ENCODE data around the gene MEIOSIN.

Gene MEIOSIN

GRCh38 chr19:45710356-45711130 is 22.7 kb upstream of the MEIOSIN start (continued):
- TF ChIP-seq ZNF362 (tag by site-specific recombination; IDR thresholded peaks at IDR 0.05): 0 out of 2 replicates have a peak, but pooled peaks have one; percentile 6

- ChIA-PET POLR2A (interaction anchor here (0.6 to 1.5 kb wide), 2 partner anchors 19 to 41 kb away, joined by 3 to 4 read pairs; partner anchors contain the start of gene FBXO46), CTCF (interaction anchor here (7.7 kb wide), 1 partner anchor 19 kb away, joined by 64 read pairs; the partner anchor contains the start of genes QPCTL and SNRPD2)
- Histone ChIP-seq H3K36me3 (ENCODE audit: control insufficient read depth in 2 of 2, insufficient read depth in 1 of 2, low read length in 2 of 2) (peaks cover 6 to 28% of the 10 kb centered on the region in 2 experiments; a peak in 2 of 3 replicates), H3K27ac (ENCODE audit: extremely low read depth, low read depth, low read length) (no peak overlapping the region), H3K4me1 (ENCODE audit: control insufficient read depth, insufficient read depth, low read length) (peaks cover 11% of the 10 kb centered on the region), H3K9me3 (ENCODE audit: control insufficient read depth, insufficient read depth, low read depth, low read length) (no peaks in the 10 kb centered on the region), H3K4me3 (ENCODE audit: low read depth, low read length) (no peak overlapping the region)
- TF ChIP-seq, protein P1, sequence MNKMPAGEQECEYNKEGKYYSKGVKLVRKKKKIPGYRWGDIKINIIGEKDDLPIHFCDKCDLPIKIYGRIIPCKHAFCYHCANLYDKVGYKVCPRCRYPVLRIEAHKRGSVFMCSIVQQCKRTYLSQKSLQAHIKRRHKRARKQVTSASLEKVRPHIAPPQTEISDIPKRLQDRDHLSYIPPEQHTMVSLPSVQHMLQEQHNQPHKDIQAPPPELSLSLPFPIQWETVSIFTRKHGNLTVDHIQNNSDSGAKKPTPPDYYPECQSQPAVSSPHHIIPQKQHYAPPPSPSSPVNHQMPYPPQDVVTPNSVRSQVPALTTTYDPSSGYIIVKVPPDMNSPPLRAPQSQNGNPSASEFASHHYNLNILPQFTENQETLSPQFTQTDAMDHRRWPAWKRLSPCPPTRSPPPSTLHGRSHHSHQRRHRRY (tag by site-specific recombination; IDR thresholded peaks at IDR 0.05): no peak
- no peak for TF ChIP-seq ZBTB48 (tag by site-specific recombination; IDR thresholded peaks at IDR 0.05)
Observed at GRCh38 chr19:45711851-45712698, 21.2 kb upstream of the MEIOSIN start.

DNA sequence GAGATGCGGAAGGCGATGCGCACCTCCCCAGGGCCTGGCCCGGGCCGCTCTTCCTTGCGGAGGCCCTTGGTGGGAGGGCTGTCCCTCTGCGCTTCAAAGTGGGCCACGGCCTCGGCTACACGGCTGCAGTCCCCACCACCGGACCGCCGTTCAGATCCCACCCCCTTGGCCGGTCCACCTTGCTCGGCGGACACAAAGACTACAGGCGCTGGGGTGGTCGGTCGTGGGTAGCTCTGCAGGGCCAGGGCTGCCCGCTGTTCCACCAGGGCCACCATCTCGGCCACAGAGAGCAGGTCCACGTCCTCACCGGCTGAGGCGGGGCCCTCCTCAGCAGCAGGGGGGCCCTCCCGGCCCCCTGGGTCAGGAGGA is 20.6 kb upstream of the MEIOSIN start:
- ChIA-PET CTCF (interaction anchor here (7.7 kb wide), 1 partner anchor 20 kb away, joined by 64 read pairs; the partner anchor contains the start of genes QPCTL and SNRPD2), POLR2A (interaction anchor here (1.5 to 2.4 kb wide), 2 partner anchors 18 to 20 kb away, joined by 4 to 12 read pairs; partner anchors contain the start of genes FBXO46, QPCTL and SNRPD2)
- H3K4me3 ChIP-seq (ENCODE audit: low read depth, low read length): no peak overlapping the region
- H3K9me3 ChIP-seq (ENCODE audit: control insufficient read depth, insufficient read depth, low read depth, low read length): no peaks in the 10 kb centered on the region
- peaks cover 6 to 28% of the 10 kb centered on the region in 2 experiments; a peak in 2 of 3 replicates for H3K36me3 ChIP-seq (ENCODE audit: control insufficient read depth in 2 of 2, insufficient read depth in 1 of 2, low read length in 2 of 2)
- TF ChIP-seq ZNF10 (tag by site-specific recombination; IDR thresholded peaks at IDR 0.05): peak; percentile 74
- TF ChIP-seq ZNF133 (tag by site-specific recombination; IDR thresholded peaks at IDR 0.05): no peak
- no peak overlapping the region for H3K27ac ChIP-seq (ENCODE audit: extremely low read depth, low read depth, low read length)
- H3K4me1 ChIP-seq (ENCODE audit: control insufficient read depth, insufficient read depth, low read length): peaks cover 13% of the 10 kb centered on the region

DNA sequence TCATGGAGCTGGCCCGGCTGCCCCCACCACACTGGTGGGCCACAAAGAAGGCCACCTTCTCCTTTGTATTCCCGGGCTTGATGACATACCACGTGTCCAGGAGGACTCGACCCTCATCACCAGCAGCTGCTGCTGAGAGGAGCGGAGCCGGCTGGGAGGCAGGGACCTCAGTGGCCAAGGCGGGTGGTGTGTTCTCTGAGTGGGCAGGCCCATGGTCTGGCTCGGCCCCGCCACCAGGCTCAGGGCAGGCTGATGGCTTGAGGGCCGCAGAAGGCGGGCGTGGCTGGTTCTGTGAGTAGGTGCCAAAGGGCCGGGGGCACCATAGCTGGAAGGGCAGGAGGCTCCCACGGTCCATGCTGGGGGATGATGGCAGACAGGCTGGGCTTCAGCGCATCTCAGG is 20.1 kb upstream of the MEIOSIN start:
- Histone ChIP-seq H3K36me3 (ENCODE audit: control insufficient read depth in 2 of 2, insufficient read depth in 1 of 2, low read length in 2 of 2) (peaks cover 6 to 28% of the 10 kb centered on the region in 2 experiments; a peak in 2 of 3 replicates), H3K9me3 (ENCODE audit: control insufficient read depth, insufficient read depth, low read depth, low read length) (no peaks in the 10 kb centered on the region), H3K4me3 (ENCODE audit: low read depth, low read length) (no peak overlapping the region), H3K4me1 (ENCODE audit: control insufficient read depth, insufficient read depth, low read length) (peaks cover 18% of the 10 kb centered on the region), H3K27ac (ENCODE audit: extremely low read depth, low read depth, low read length) (no peak overlapping the region)
- POLR2A ChIA-PET: interaction anchor here (1.5 to 2.4 kb wide), 2 partner anchors 18 to 21 kb away, joined by 4 to 12 read pairs; partner anchors contain the start of genes FBXO46, QPCTL and SNRPD2
- TF ChIP-seq EGR2 (tag by site-specific recombination; IDR thresholded peaks at IDR 0.05; ENCODE audit: low read depth) (peak; percentile 32; the same call in 1 of the 2 replicates), PRDM1 (tag by site-specific recombination; IDR thresholded peaks at IDR 0.05) (no peak)
- CTCF ChIA-PET: interaction anchor here (1.3 to 7.7 kb wide), 2 partner anchors 20 to 56 kb away, joined by 6 to 64 read pairs; partner anchors contain the start of genes QPCTL, SIX5 and SNRPD2

GRCh38 chr19:45715139-45715538 is 18.1 kb upstream of the MEIOSIN start:
- Histone ChIP-seq H3K9me3 (ENCODE audit: control insufficient read depth, insufficient read depth, low read depth, low read length) (no peaks in the 10 kb centered on the region), H3K4me3 (ENCODE audit: low read depth, low read length) (no peak overlapping the region), H3K4me1 (ENCODE audit: control insufficient read depth, insufficient read depth, low read length) (peaks cover 19% of the 10 kb centered on the region), H3K27ac (ENCODE audit: extremely low read depth, low read depth, low read length) (no peak overlapping the region; the same call in 1 of the 2 replicates), H3K36me3 (ENCODE audit: control insufficient read depth in 2 of 2, insufficient read depth in 1 of 2, low read length in 2 of 2) (peaks cover 14 to 34% of the 10 kb centered on the region in 2 experiments; a peak in 2 of 3 replicates)
- POLR2A ChIA-PET: interaction anchor here (0.6 to 6.5 kb wide), 5 partner anchors 16 to 280 kb away, joined by 3 to 133 read pairs (median 6); partner anchors contain the start of genes CCDC61, FBXO46, QPCTL and SIX5
- CTCF ChIA-PET: interaction anchor here (1.1 to 7.7 kb wide), 5 partner anchors 8 to 55 kb away, joined by 4 to 64 read pairs (median 5); partner anchors contain the start of genes QPCTL, SIX5 and SNRPD2
- TF ChIP-seq, protein P2, sequence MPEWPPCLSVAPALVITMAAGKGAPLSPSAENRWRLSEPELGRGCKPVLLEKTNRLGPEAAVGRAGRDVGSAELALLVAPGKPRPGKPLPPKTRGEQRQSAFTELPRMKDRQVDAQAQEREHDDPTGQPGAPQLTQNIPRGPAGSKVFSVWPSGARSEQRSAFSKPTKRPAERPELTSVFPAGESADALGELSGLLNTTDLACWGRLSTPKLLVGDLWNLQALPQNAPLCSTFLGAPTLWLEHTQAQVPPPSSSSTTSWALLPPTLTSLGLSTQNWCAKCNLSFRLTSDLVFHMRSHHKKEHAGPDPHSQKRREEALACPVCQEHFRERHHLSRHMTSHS (tag by site-specific recombination; IDR thresholded peaks at IDR 0.05): no peak
- TF ChIP-seq ZSCAN4 (tag by site-specific recombination; IDR thresholded peaks at IDR 0.05): no peak
- no peak for TF ChIP-seq KLF10 (tag by site-specific recombination; IDR thresholded peaks at IDR 0.05)
- TF ChIP-seq ZNF626 (tag by site-specific recombination; IDR thresholded peaks at IDR 0.05): no peak
- TF ChIP-seq ZNF585B (tag by site-specific recombination; IDR thresholded peaks at IDR 0.05): no peak
- TF ChIP-seq, protein P3, sequence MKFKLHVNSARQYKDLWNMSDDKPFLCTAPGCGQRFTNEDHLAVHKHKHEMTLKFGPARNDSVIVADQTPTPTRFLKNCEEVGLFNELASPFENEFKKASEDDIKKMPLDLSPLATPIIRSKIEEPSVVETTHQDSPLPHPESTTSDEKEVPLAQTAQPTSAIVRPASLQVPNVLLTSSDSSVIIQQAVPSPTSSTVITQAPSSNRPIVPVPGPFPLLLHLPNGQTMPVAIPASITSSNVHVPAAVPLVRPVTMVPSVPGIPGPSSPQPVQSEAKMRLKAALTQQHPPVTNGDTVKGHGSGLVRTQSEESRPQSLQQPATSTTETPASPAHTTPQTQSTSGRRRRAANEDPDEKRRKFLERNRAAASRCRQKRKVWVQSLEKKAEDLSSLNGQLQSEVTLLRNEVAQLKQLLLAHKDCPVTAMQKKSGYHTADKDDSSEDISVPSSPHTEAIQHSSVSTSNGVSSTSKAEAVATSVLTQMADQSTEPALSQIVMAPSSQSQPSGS (tag by site-specific recombination; IDR thresholded peaks at IDR 0.05; ENCODE audit: low read depth): no peak
- TF ChIP-seq ZNF785 (tag by site-specific recombination; IDR thresholded peaks at IDR 0.05): no peak
- TF ChIP-seq ZBTB1 (tag by site-specific recombination; IDR thresholded peaks at IDR 0.05): no peak
